Measurements from ENCODE around the gene PDX1. TPM values are rescaled to one million over a fixed set of nuclear protein-coding genes. Genes with fewer than 3 reads are reported as not detected.

PDX1 gene
- polyA plus RNA-seq, 3 donors = not detected

GRCh38 chr13:27889471-27889870, 30.3 kb upstream of the PDX1 start:
- Histone ChIP-seq H4K20me1 (ENCODE audit: insufficient read depth, low read length) (no peaks in the 10 kb centered on the region), H3K4me1 (ENCODE audit: control insufficient read depth in 1 of 2, insufficient read depth in 2 of 2, low read length in 2 of 2) (no peaks in the 10 kb centered on the region), H3K36me3 (replicated peaks in 1 of 2; ENCODE audit: control insufficient read depth in 1 of 2, insufficient read depth in 2 of 2, low read length in 2 of 2) (no peaks in the 10 kb centered on the region), H3K27ac (ENCODE audit: low read depth in 1 of 2, low read length in 2 of 2) (no peak overlapping the region), H3K9me3 (replicated peaks in 1 of 2; ENCODE audit: control insufficient read depth in 1 of 2, insufficient read depth in 1 of 2, low read length in 2 of 2) (no peaks in the 10 kb centered on the region), H3K4me3 (replicated peaks in 1 of 3; ENCODE audit: low read depth in 2 of 3, low read length in 3 of 3) (no peak overlapping the region), H3K27me3 (ENCODE audit: control insufficient read depth in 2 of 2, insufficient read depth in 2 of 2, low read length in 2 of 2) (peaks cover 19 to 48% of the 10 kb centered on the region in 2 donors), H3K79me2 (ENCODE audit: insufficient read depth, low read length) (no peaks in the 10 kb centered on the region), H3K4me2 (replicated peaks; ENCODE audit: extremely low read depth, low read length, poor library complexity, severe bottlenecking) (no peak overlapping the region), H2AFZ (ENCODE audit: insufficient read depth, low read depth, low read length, poor library complexity, severe bottlenecking) (no peak overlapping the region), H3K9ac (ENCODE audit: insufficient read depth, low read length, poor library complexity, severe bottlenecking) (no peak overlapping the region)
- no peak overlapping the region for H3K4me3 Mint-ChIP-seq
- WGBS (ENCODE audit: insufficient coverage) = no CpG with 5 or more reads among the region's 5 CpGs
- H3K9me3 Mint-ChIP-seq = peaks cover 0 to 13% (median 10%) of the 10 kb centered on the region in 7 donors
- H3K4me1 Mint-ChIP-seq = no peaks in the 10 kb centered on the region
- intact Hi-C loops (cut with micrococcal nuclease) = no loop called here
- H3K27me3 Mint-ChIP-seq (ENCODE audit: low read depth in 3 of 3) = peaks cover 18 to 65% (median 31%) of the 10 kb centered on the region in 3 donors
- H3K27ac Mint-ChIP-seq = no peak overlapping the region
- DNase-seq = no peak
- no peaks in the 10 kb centered on the region for H3K36me3 Mint-ChIP-seq
- TF ChIP-seq CTCF (IDR thresholded peaks at IDR 0.05) = no peak

GRCh38 chr13:27896726-27897125, 23.1 kb upstream of the PDX1 start:
- H3K9me3 ChIP-seq (replicated peaks in 1 of 2; ENCODE audit: control insufficient read depth in 1 of 2, insufficient read depth in 1 of 2, low read length in 2 of 2) = no peaks in the 10 kb centered on the region
- Mint-ChIP-seq H3K36me3 (no peaks in the 10 kb centered on the region), H3K27ac (no peak overlapping the region), H3K4me1 (no peaks in the 10 kb centered on the region), H3K9me3 (peaks cover 0 to 28% (median 13%) of the 10 kb centered on the region in 7 donors), H3K4me3 (no peak overlapping the region), H3K27me3 (ENCODE audit: low read depth in 3 of 3) (peaks cover 31 to 71% (median 48%) of the 10 kb centered on the region in 3 donors)
- H3K4me2 ChIP-seq (replicated peaks; ENCODE audit: extremely low read depth, low read length, poor library complexity, severe bottlenecking) = no peak overlapping the region
- peaks cover 8 to 28% of the 10 kb centered on the region in 2 donors for H3K27me3 ChIP-seq (ENCODE audit: control insufficient read depth in 2 of 2, insufficient read depth in 2 of 2, low read length in 2 of 2)
- no peak for DNase-seq
- no peak overlapping the region for H3K9ac ChIP-seq (ENCODE audit: insufficient read depth, low read length, poor library complexity, severe bottlenecking)
- TF ChIP-seq CTCF (IDR thresholded peaks at IDR 0.05) = no peak
- H4K20me1 ChIP-seq (ENCODE audit: insufficient read depth, low read length) = no peaks in the 10 kb centered on the region
- intact Hi-C loops (cut with micrococcal nuclease) = no loop called here
- no peaks in the 10 kb centered on the region for H3K36me3 ChIP-seq (replicated peaks in 1 of 2; ENCODE audit: control insufficient read depth in 1 of 2, insufficient read depth in 2 of 2, low read length in 2 of 2)
- H3K4me3 ChIP-seq (replicated peaks in 1 of 3; ENCODE audit: low read depth in 2 of 3, low read length in 3 of 3) = no peak overlapping the region
- no peaks in the 10 kb centered on the region for H3K79me2 ChIP-seq (ENCODE audit: insufficient read depth, low read length)
- no peak overlapping the region for H2AFZ ChIP-seq (ENCODE audit: insufficient read depth, low read depth, low read length, poor library complexity, severe bottlenecking)
- no peaks in the 10 kb centered on the region for H3K4me1 ChIP-seq (ENCODE audit: control insufficient read depth in 1 of 2, insufficient read depth in 2 of 2, low read length in 2 of 2)
- no peak overlapping the region for H3K27ac ChIP-seq (ENCODE audit: low read depth in 1 of 2, low read length in 2 of 2)
